Skeletal muscle cell (primary cell): Measurements from ENCODE around the gene PYGB.
A peak's percentile ranks its signal among the peaks of the same experiment; 100 is the strongest.

Source experiments
- DNase-seq: peaks from one replicate; pipeline ENCODE4 v3.0.0-alpha.2; 2010; ENCODE audit warnings: low read depth
- H3K4me3 ChIP-seq: 2 replicates; pipeline ENCODE4 v1.5.1; 2011; ENCODE audit warnings: low read depth, mild to moderate bottlenecking, control low read depth, low read length, moderate library complexity

PYGB gene

DNA sequence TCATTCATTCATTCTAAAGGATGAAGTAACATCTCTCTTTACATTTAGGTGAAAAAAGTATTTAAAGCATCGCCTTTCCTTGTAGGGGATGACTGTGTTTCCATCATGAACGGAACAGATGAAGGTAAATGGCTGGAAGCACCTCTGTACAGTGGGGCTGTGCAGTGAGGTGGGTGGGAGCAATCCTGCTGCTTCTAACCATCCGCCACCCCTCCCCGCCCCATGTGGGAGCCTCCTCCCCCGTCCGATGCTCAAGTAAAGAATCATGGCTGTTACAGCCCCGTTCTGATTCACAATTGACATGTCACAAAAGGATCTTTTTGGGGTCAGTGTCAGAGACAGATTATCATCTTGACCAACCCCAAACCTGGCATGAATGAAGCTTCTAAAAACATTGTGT, 33.1 kb upstream of the PYGB start:
- H3K4me3 ChIP-seq, result no peak overlapping the region
- DNase-seq, result no peak

DNA sequence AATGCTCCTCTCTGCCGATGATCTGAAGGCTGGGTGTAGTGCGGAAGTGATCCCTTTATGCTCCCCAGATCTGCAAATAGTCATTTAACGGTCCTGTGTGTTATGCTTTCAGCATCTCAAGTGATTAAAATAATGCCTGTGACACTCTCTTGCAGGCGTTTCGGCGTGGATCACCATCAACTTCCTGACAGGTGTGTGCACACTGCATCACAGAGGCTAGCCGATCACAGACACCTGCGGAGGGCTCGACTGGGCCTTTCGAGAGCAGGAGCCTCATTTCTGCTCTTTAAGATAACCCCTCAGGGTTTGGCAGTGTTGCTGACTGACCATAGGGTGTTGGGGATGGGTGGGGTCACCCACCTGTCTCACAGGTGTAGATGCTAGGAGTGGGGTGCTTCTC, 32.4 kb upstream of the PYGB start:
- DNase-seq, result no peak
- H3K4me3 ChIP-seq, result no peak overlapping the region

DNA sequence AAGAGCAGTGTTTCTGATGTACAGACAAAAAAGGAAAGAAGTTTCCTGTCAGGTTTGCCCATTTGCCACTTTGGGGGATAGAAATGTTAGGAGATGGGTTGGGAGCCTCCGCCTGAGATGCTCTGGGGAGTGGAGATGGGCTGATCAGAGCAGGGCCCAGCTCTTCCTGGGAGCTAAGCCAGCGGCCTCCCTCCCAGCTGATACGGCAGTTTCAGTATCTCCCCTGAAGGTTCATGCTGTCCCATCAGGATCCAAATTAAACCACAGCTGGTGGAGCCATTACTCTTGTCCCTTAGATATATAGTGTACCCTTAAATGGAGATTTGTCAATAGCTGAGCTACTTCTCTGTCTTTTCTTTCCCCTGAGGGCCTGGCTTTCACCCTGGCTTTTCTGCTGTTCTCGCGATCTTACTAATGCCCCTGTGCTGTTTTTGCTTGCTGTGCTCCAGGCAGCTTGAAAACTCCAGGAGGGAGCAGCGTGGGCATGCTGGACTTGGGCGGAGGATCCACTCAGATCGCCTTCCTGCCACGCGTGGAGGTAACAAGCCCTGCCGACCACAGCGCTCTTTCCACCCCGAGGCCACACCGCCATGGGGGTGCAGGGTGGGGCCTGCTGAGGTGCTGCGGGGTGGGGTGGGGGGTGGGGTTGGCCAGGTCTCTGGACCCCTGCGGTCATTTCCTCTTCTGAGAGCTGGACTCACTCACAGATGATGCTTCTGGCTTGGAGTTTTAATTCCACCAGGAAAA, 31.5 kb upstream of the PYGB start:
- no peak overlapping the region for H3K4me3 ChIP-seq

DNA sequence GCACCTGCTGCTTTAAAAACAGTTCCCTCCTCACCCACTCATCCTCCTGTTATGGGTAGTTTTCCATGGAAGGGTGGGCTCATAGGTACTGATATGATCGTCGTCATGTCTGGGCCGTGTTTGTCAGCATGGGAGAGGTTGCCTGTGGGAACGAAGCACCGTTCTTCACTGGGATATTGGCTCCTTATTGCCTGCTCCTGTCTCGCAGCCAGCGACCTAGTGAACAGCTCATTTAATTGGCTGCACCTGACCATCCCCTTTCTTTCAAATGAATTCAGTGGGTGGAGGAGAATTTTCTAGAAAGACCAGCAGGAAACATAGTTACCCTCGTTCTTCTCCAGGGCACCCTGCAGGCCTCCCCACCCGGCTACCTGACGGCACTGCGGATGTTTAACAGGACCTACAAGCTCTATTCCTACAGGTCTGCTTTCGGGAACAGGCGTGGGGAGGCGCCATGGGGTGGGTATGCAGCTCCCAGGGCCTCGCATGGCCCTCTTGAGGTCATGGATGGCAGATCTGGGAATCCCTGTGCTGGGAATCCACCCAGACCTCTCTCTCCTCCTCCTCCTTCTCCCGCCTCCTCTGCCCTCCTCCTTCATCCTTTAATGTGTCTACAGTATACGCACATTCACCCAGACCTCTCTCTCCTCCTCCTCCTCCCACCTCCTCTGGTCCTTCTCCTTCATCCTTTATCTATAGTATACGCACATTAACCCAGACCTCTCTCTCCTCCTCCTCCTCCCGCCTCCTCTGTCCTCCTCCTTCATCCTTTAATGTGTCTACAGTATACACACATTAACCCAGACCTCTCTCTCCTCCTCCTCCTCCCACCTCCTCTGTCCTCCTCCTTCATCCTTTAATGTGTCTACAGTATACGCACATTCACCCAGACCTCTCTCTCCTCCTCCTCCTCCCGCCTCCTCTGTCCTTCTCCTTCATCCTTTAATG, 30.4 kb upstream of the PYGB start:
- no peak for DNase-seq
- H3K4me3 ChIP-seq, result no peak overlapping the region

More for the DNA sequence above, 31.5 kb upstream of the PYGB start:
- no peak for DNase-seq

DNA sequence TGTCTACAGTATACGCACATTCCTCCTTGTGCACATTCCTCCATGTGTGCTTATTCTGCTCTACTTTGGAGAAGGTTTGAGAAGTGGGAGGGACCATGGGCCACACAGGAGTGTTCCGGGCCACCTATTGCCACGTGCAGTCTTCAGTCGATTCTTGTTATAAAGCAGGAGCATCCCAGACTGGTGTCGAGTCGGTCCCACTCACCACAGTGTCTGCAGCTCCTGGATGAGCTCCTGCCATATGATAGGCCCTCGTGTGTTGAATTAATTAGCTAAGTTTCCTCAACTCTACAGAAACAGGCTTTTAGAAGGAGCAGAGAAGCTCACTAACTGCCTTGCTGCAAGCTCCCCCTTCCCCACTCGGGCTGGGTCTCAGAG, 29.8 kb upstream of the PYGB start:
- DNase-seq, result no peak
- H3K4me3 ChIP-seq, result no peak overlapping the region

DNA sequence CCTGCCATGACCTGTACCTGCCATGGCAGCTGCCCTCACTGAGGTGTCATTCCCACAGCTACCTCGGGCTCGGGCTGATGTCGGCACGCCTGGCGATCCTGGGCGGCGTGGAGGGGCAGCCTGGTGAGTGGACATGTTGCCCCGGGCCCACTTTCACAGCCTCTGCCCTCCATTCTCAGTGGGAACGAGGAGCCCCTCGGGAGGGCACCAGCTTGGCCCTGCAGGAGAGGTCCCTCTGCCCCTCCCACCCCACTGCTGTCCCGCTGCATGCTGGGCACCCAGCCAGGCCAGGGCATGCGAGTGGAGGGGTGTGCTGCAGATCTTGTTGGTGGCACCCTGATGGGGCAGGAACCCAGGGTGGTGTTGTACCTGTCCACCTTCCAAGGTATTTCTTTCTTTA, 29.4 kb upstream of the PYGB start:
- H3K4me3 ChIP-seq, result no peak overlapping the region

DNA sequence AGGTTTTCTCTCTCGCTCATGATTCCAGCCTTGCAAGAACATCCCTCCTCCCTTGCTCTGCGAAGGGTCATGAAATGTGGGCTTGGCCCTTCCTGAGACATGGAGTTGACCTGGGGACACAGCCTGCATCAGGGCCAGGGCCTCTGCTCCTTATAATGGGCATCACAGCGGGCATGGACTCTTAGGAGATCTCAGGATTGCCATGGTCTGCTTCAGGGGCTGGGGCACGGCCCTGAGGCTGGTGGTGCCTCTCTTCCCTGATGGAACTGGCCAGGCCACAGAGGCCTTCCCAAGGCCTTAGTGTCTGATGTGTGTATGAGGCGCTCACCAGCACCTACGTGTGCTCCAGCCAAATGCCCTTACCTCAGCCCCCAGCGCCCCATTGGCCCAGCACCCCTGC, 28.5 kb upstream of the PYGB start:
- no peak overlapping the region for H3K4me3 ChIP-seq
- no peak for DNase-seq

More for the DNA sequence above, 29.4 kb upstream of the PYGB start:
- no peak for DNase-seq

DNA sequence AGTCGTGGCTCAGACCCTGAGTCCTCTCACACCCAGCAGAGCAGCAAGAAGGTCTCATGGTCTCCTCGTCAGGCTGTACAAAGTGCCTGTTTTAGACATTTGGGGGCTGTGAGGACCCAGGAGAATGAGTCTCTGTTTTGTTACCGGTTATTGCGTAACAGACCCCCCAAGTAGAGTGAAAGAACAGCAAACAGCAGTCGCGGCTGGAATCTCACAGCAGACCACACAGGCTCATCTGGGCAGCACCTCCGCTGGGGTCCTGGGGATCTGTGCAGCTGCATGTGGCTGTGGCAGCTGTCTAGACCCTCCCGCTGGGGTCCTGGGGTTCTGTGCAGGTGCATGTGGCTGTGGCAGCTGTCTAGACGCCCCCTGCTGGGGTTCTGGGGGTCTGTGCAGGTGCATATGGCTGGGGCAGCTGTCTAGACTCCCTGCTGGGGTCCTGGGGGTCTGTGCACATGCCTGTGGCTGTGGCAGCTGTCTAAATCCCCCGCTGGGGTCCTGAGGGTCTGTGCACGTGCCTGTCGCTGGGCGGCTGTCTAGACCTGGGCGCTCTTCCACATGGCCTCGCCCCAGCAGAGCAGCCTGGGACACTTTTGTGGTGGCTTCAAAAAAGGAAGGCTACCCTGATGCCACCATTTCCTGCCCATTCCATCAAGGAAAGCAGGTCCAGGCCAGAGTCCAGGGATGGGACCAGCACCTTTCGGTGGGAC, 27.7 kb upstream of the PYGB start:
- no peak overlapping the region for H3K4me3 ChIP-seq
- DNase-seq, result no peak

DNA sequence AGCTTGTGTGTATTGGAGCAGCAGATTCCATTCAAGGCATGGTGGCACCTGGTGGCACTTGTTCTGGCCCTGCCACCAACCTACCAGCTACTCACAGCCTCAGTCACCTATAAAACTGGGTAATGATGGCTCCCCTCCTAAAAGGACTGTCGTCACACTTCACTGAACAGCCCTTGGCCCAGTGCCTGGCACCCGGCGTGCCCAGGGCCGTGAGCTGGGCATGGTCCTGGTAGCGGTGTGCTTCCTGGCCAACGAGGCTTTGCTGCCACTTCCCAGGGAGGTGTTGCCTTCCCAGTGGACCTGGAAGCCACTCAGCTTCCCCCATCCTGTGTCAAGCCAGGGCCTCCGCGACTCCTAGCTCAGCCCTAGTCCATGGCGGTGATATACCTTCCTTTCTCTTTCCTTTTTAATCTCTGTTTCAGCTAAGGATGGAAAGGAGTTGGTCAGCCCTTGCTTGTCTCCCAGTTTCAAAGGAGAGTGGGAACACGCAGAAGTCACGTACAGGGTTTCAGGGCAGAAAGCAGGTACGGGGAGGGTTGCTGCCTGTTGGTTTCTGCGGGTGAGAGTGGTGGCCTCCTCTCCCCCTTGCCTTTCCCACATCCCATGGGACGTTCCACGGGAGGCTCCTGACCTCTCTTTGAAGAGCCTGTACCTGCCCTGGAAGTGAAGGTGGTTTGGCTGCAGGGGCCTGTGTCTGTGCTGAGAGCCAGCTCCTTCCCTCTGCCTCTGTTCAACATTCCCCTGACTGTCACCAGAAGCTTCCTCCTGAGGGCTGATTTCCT, 26.9 kb upstream of the PYGB start:
- DNase-seq, result no peak
- no peak overlapping the region for H3K4me3 ChIP-seq

DNA sequence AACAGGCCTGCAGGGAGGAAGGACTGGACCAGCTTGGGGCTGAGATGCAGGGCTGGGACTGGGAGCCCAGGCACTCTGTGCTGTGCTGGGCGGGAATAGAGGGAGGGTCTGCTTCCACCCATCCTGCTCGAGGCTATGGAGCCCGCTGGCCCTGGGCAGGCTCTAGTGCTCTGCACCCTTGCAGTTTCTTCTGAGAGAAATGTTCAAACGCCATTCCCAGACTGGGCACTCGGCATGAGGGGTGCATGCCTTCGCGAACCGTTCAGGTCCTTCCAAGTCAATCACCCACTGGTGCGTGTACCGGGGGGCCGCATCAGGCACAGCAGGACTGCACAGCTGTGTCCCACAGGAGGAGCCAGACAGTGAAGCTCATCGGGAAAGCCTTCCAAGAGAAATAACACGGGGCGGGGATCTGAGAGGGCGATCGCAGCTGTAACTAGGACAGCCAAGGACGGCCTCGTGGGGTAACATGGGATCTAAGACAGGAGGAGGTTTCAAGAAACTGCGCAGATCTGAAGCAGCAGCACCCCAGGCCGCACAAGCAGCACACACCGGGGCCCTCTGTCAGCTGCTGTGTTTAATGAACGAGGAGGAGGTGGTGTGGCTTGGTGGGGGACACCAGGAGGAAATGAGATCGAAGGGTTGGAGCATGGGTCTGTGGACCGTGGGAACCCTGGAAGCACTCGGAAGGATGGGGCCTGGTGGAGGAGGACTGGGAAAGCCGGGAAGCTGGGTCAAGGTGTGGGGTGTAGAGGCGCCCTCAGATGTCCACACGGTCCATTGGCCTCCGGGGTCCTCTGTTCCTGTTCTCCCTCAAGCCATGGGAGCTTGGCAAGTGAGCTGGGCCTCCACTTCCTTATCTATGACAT, 26.1 kb upstream of the PYGB start:
- DNase-seq, result no peak
- no peak overlapping the region for H3K4me3 ChIP-seq

DNA sequence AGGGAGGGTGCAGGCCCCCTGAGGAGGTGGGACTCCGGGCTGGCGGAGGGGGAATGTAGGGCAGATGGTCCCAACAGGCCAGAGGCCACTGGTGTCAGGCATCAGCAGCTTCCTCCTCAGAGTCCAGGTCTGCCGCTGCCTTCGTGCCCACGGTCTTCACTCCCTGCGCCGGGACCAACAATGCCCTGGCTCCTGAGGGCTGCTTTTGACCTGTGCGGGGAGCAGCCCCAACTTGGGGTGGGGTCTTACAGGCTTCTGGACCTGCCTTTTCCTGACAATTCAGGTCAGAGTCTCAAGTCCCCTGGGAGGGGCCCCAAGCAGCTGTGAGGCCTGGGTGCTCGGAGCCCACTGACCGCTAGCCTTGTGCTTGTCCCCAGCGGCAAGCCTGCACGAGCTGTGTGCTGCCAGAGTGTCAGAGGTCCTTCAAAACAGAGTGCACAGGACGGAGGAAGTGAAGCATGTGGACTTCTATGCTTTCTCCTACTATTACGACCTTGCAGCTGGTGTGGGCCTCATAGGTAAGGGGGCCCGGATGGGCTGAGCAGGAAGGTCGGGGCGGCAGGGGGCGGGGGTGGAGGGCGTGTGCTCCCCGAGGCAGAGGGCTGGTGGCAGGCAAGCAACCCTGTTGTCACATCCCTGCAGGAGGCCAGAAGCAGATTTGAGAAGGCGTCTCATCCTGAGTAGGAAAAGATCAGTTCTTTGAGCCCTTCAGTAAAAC, 25.3 kb upstream of the PYGB start:
- H3K4me3 ChIP-seq, result no peak overlapping the region
- DNase-seq, result no peak

DNA sequence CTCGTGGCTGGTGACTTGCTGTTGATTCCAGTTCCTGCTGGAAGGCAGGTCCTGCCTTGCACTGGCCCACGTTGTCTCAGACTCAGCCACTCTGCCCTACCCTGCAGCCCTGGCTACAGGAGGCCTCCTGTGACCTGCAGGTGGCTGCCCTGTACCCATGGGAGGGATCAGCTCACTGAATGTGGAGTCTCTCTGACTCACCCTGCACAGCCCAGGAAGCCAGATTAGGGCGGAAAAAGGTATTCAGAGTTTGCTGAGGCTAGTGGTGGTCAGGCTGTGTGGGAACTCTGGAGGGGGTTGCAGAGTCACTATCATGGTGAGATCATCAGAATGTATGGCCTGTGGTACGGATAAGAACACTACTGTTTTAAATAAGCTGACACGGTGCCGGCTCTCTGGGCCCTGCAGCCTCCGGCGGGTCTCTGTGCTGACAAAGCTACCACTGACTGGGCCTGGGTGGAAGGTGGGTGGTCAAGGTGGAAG, 24.7 kb upstream of the PYGB start:
- H3K4me3 ChIP-seq, result no peak overlapping the region
- peak; percentile 88 for DNase-seq

DNA sequence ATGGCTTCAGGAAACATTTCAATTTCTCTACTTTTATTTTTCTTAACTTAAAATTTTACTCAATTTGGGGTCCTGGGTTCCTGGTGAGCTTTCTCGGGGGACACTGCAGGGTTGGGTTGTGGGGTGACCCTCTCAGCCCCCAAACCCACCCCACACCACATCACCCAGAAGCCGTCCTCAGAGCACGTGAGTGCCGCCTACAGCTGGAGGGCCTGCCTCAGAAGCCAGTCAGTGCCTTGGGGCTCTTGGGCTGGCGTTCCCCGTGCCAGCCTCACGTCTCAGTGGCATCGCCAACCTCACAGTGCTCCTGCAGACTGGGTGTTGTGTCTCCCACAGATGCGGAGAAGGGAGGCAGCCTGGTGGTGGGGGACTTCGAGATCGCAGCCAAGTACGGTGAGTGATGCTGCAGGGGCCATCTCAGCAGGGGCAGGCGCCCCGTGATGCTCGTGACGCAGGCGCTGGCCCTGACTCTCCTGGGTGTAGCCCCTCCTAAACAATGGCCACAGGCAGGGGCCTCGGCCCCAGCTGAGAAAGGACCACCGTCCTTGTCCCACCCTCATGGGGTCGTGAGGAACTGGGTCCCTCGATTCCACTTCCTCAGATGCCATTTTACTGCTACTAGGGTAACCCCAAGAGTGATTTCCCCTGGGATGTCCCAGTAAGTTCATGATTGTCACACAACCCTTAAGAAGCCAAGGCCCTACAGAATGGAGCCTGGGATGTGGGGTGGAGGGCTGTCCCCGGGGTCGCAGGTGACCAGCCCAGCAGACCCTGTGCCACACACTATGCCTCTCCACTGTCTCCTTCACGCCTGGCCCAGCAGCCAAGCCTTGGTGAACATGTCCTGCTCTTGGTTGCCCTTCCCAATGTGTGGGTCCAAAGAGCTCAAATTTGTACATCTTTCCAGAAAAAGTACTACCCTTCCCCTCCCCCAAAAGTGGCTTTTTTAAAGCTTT, 23.8 kb upstream of the PYGB start:
- no peak overlapping the region for H3K4me3 ChIP-seq
- DNase-seq, result no peak

DNA sequence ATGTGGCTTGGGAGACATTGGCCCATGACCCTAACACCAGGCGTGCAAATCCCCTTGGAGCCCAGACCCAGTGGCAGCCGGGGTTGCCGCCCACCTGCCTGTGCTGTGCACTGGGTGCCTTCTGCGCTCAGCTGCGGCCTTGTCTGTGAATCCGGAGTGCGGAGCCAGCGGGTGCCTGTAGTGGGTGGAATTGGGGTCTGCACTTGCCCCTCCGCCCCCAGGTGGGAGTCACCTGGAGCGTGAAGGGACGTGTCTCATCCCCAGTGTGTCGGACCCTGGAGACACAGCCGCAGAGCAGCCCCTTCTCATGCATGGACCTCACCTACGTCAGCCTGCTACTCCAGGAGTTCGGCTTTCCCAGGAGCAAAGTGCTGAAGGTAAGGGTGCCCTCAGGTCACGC, 22.9 kb upstream of the PYGB start:
- DNase-seq, result no peak
- H3K4me3 ChIP-seq, result no peak overlapping the region

DNA sequence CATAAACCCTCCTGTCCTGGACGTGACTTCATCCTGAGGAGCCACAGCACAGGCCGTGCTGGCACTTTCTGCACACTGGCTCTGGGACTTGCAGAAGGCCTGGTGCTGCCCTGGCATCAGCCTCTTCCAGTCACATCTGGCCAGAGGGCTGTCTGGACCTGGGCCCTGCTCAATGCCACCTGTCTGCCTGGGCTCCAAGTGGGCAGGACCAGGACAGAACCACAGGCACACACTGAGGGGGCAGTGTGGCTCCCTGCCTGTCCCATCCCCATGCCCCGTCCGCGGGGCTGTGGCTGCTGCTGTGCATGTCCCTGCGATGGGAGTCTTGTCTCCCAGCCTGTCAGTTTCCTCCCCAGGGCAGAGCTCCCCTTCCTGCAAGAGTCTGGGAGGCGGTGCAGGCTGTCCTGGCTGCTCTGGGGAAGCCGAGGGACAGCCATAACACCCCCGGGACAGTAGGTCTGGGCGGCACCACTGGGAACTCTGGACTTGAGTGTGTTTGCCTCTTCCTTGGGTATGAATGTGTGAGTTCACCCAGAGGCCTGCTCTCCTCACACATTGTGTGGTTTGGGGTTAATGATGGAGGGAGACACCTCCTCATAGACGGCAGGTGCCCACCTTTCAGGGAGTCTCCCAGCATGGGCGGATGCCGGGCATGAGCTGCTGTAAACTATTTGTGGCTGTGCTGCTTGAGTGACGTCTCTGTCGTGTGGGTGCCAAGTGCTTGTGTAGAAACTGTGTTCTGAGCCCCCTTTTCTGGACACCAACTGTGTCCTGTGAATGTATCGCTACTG, 22.0 kb upstream of the PYGB start:
- DNase-seq, result no peak

More for the DNA sequence above, 22.0 kb upstream of the PYGB start:
- no peak overlapping the region for H3K4me3 ChIP-seq
